IMR-90 (cell line): ENCODE measurements around the gene SH2D6. TPM values are rescaled to one million over a fixed set of nuclear protein-coding genes. Genes with fewer than 3 reads are reported as not detected.
A peak's percentile ranks its signal among the peaks of the same experiment; 100 is the strongest.

Source experiments
- ATAC-seq: fragments of 200-7000 bp; cut with Tn5 transposase; 2 replicates; pipeline ENCODE4 v1.9.1; 2020; ENCODE audit warnings: low read depth, mild to moderate bottlenecking, moderate library complexity
- BruUV-seq: library from RNA; stranded (reverse); fragments of 400-500 nt; replicated peaks from 2 replicates; lab custom pipeline; 2021; lab: Mats Ljungman, UMichigan
- CTCF ChIA-PET: fragments of 300-600 bp; formaldehyde crosslinking; extraction: SDS; loops from one replicate; lab custom pipeline; 2021; ENCODE audit warnings: antibody characterized with exemption; lab: Yijun Ruan, JAX
- POLR2A ChIA-PET: fragments of 300-600 bp; sonication (Branson Sonifier 250); formaldehyde crosslinking; loops from one replicate; lab custom pipeline; 2022; ENCODE audit warnings: antibody characterized with exemption; ENCODE audit not compliant: unreplicated experiment; lab: Charles Lee
- DNase-seq: peaks from one replicate; pipeline ENCODE4 v3.0.0; 2013
- H2AFZ ChIP-seq: replicated peaks from 2 replicates; pipeline ENCODE3; 2013; ENCODE audit warnings: low read length, mild to moderate bottlenecking; ENCODE audit not compliant: poor library complexity
- H2AK5ac ChIP-seq: 2 replicates; pipeline ENCODE4 v1.6.1; 2013; ENCODE audit warnings: low read depth, low read length, inconsistent platforms
- H2AK9ac ChIP-seq: replicated peaks from 2 replicates; pipeline ENCODE3; 2013; ENCODE audit warnings: mild to moderate bottlenecking, low read depth, low read length, moderate library complexity; ENCODE audit not compliant: poor library complexity
- H2BK120ac ChIP-seq: 2 replicates; pipeline ENCODE4 v1.6.1; 2013; ENCODE audit warnings: low read depth, low read length, inconsistent platforms
- H2BK15ac ChIP-seq: 3 replicates; pipeline ENCODE4 v1.6.1; 2013; ENCODE audit warnings: low read depth, low read length, inconsistent platforms
- H2BK20ac ChIP-seq: 2 replicates; pipeline ENCODE4 v1.6.1; 2013; ENCODE audit warnings: low read depth, mild to moderate bottlenecking, inconsistent platforms, low read length, moderate library complexity
- H2BK5ac ChIP-seq: 2 replicates; pipeline ENCODE4 v1.6.1; 2013; ENCODE audit warnings: mild to moderate bottlenecking, low read depth, low read length, inconsistent platforms; ENCODE audit not compliant: poor library complexity, severe bottlenecking
- H3K14ac ChIP-seq: replicated peaks from 2 replicates; pipeline ENCODE4 v1.6.1; 2013; ENCODE audit warnings: low read depth, low read length, inconsistent platforms
- H3K18ac ChIP-seq: 2 replicates; pipeline ENCODE4 v1.6.1; 2013; ENCODE audit warnings: low read depth, low read length, control low read depth
- H3K23ac ChIP-seq: 2 replicates; pipeline ENCODE4 v1.6.1; 2013; ENCODE audit warnings: low read depth, low read length, inconsistent platforms
- H3K27ac ChIP-seq: 2 replicates; pipeline ENCODE4 v1.5.1; 2013; ENCODE audit warnings: mild to moderate bottlenecking, control low read depth, low read length; ENCODE audit not compliant: insufficient read depth
- H3K27me3 ChIP-seq: 2 replicates; pipeline ENCODE4 v1.6.1; 2013; ENCODE audit warnings: low read length; ENCODE audit not compliant: control insufficient read depth, insufficient read depth
- H3K36me3 ChIP-seq: 2 replicates; pipeline ENCODE4 v1.6.1; 2013; ENCODE audit warnings: low read length, mixed read lengths; ENCODE audit not compliant: control insufficient read depth, insufficient read depth
- H3K4ac ChIP-seq: 2 replicates; pipeline ENCODE4 v1.6.1; 2013; ENCODE audit warnings: low read depth, low read length, inconsistent platforms
- H3K4me1 ChIP-seq: 2 replicates; pipeline ENCODE4 v1.6.1; 2013; ENCODE audit warnings: low read length, mixed read lengths; ENCODE audit not compliant: control insufficient read depth, insufficient read depth
- H3K4me2 ChIP-seq: 2 replicates; pipeline ENCODE4 v1.6.1; 2013; ENCODE audit warnings: low read depth, mild to moderate bottlenecking, control low read depth, low read length, moderate library complexity
- H3K4me3 ChIP-seq: 2 replicates; pipeline ENCODE4 v1.5.1; 2013; ENCODE audit warnings: low read depth, mild to moderate bottlenecking, control low read depth, low read length, moderate library complexity; ENCODE audit not compliant: insufficient read depth
- H3K56ac ChIP-seq: 2 replicates; pipeline ENCODE4 v1.6.1; 2013; ENCODE audit warnings: low read length, inconsistent platforms; ENCODE audit not compliant: insufficient read depth; ENCODE audit errors: extremely low read depth
- H3K79me1 ChIP-seq, 2 experiments: 2 replicates each; pipeline ENCODE4 v1.6.1; 2013; ENCODE audit warnings: low read length in 2 of 2, inconsistent platforms in 1 of 2, low read depth in 1 of 2
- H3K9ac ChIP-seq: 2 replicates; pipeline ENCODE4 v1.6.1; 2013; ENCODE audit warnings: low read depth, low read length, control low read depth
- H3K9me1 ChIP-seq: 2 replicates; pipeline ENCODE4 v1.6.1; 2013; ENCODE audit warnings: low read length, inconsistent platforms; ENCODE audit not compliant: insufficient read depth
- H3K9me3 ChIP-seq: 2 replicates; pipeline ENCODE4 v1.6.1; 2013; ENCODE audit warnings: low read length; ENCODE audit not compliant: control insufficient read depth, insufficient read depth
- H4K20me1 ChIP-seq: 2 replicates; pipeline ENCODE4 v1.6.1; 2013; ENCODE audit warnings: low read length, inconsistent platforms; ENCODE audit not compliant: insufficient read depth
- H4K5ac ChIP-seq: 2 replicates; pipeline ENCODE4 v1.6.1; 2013; ENCODE audit warnings: mild to moderate bottlenecking, low read depth, low read length, control low read depth
- H4K8ac ChIP-seq, 2 experiments: 2 replicates each; pipeline ENCODE4 v1.6.1; 2013; ENCODE audit warnings: low read depth in 2 of 2, low read length in 2 of 2, control low read depth in 1 of 2, inconsistent platforms in 1 of 2
- H4K91ac ChIP-seq: 2 replicates; pipeline ENCODE4 v1.6.1; 2013; ENCODE audit warnings: low read depth, low read length, inconsistent platforms; ENCODE audit not compliant: insufficient read depth
- RAD21 ChIP-seq: IDR thresholded peaks from 2 replicates; pipeline ENCODE4 v1.6.1; 2012; ENCODE audit warnings: low read length, improper control_type of control experiment
- RFX5 ChIP-seq: IDR thresholded peaks from 2 replicates; pipeline ENCODE4 v1.8.0; 2012; ENCODE audit warnings: low read depth, mild to moderate bottlenecking, low read length, moderate library complexity
- SMC3 ChIP-seq: fragments of 150-350 bp; IDR thresholded peaks from 2 replicates; pipeline ENCODE4 v1.6.1; 2016; ENCODE audit warnings: low read depth, mild to moderate bottlenecking, antibody characterized with exemption, low read length, moderate library complexity
- WGBS, 2 experiments: methylation state at CpG; one replicate each; pipeline versions ENCODE4 v1.1.5 to v1.1.7; 2013; ENCODE audit warnings: missing lambda C conversion rate in 2 of 2; ENCODE audit not compliant: insufficient read length in 1 of 2; ENCODE audit errors: extremely low coverage in 2 of 2; 5-methylcytosine and 5-hydroxymethylcytosine counted together
- dilution Hi-C: fragments of 300-500 bp; cut with HindIII; formaldehyde crosslinking; loops from one replicate; pipeline ENCODE4 v1.14.3; 2018; ENCODE audit warnings: low sequenced_read_pairs; ENCODE audit not compliant: unreplicated experiment
- in situ Hi-C: fragments of 300-500 bp; cut with MboI; formaldehyde crosslinking; loops from 3 replicates; pipeline ENCODE4 v1.14.3; 2019; ENCODE audit warnings: low sequenced_read_pairs, inconsistent platforms, mixed read lengths
- intact Hi-C: fragments of 100-400 bp; cut with micrococcal nuclease; formaldehyde crosslinking; loops from 2 replicates; pipeline ENCODE4 v1.10.0; 2022
- polyA plus RNA-seq, 3 experiments: library from polyadenylated mRNA; depleted of rRNA; stranded (reverse); fragments of >200 nt; gene quantifications; 2 replicates each; pipeline ENCODE4 v1.2.3, GENCODE V29; 2012; ENCODE audit warnings: low replicate concordance in 1 of 3
- total RNA-seq: library from RNA; depleted of rRNA; stranded (reverse); fragments of >200 nt; gene quantifications from 2 replicates; pipeline ENCODE4 v1.2.3, GENCODE V29; 2012
- TF ChIP-seq, protein P1 (sequence below): conservative IDR thresholded peaks from 2 replicates; pipeline ENCODE4 v1.5.1; 2012; ENCODE audit warnings: mild to moderate bottlenecking, low read depth, low read length, improper control_type of control experiment

SH2D6 gene
- total and polyA plus RNA-seq, 2 of the 4 experiments (the other 2 are of a cell fraction): 0.32 to 0.36 TPM

DNA sequence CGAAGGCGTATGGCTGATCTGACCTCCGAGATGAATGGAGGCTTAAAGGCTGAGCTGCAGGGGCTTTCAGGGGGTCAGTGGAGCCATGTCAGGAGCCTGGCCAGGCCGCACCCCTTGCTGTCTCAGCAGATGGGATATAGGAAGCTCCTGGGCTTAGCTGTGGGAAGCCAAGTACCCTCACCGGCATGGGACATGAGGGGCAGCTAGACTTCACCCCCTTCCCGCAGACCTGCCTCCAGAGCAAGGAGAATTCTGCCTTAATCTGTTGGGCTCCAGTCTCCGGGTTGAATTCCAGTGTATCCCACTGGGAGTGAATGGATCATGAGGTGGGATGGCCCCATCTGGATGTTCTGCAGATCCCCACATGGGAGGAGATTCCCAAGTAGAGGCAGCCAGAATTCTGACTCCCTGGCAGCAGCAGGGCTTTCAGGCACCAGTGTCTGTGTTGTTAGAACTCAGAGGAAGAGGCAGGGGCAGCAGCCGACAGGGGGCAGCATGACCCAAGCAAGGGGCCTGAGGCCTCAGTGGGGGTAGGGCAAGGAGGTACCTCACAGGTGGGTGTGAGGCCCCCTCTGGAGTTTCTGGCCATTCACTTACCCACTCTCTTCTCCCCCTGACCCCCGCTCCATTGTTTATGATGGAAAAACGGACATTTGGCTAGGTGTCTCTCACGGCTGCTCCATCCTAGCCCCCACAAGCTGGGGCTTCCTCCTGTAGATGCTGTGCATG, 27.4 kb upstream of the SH2D6 start:
- ATAC-seq: peak; percentile 77

More for the DNA sequence above, 27.4 kb upstream of the SH2D6 start:
- Histone ChIP-seq H3K23ac (no peak overlapping the region), H3K56ac (no peak overlapping the region), H3K18ac (no peak overlapping the region), H2AFZ (peak overlapping the region; percentile 36), H3K4me3 (no peak overlapping the region), H2AK5ac (no peak overlapping the region), H3K9me3 (no peaks in the 10 kb centered on the region), H4K20me1 (no peaks in the 10 kb centered on the region), H3K79me1 (no peaks in the 10 kb centered on the region), H3K36me3 (peaks cover 34% of the 10 kb centered on the region), H3K4ac (no peak overlapping the region), H3K4me1 (peaks cover 4% of the 10 kb centered on the region), H2BK5ac (no peak overlapping the region), H4K5ac (no peak overlapping the region), H2BK120ac (no peak overlapping the region), H3K27ac (no peak overlapping the region), H3K14ac (no peak overlapping the region), H3K9ac (no peak overlapping the region), H2BK15ac (no peak overlapping the region), H3K27me3 (no peaks in the 10 kb centered on the region), H2BK20ac (no peak overlapping the region), H3K9me1 (peaks cover 7% of the 10 kb centered on the region; the same call in 1 of the 2 replicates), H4K91ac (no peak overlapping the region), H4K8ac (no peak overlapping the region), H3K4me2 (no peak overlapping the region), H2AK9ac (peak overlapping the region; percentile 32)
- dilution Hi-C loops: no loop called here
- 82% methylated on average over 2 of the region's 11 CpGs; no CpG with 5 or more reads in 1 of the 2 experiments for WGBS, 2 experiments
- TF ChIP-seq RAD21 (peak; percentile 75), RFX5 (no peak), SMC3 (peak; percentile 58)
- TF ChIP-seq, protein P1, sequence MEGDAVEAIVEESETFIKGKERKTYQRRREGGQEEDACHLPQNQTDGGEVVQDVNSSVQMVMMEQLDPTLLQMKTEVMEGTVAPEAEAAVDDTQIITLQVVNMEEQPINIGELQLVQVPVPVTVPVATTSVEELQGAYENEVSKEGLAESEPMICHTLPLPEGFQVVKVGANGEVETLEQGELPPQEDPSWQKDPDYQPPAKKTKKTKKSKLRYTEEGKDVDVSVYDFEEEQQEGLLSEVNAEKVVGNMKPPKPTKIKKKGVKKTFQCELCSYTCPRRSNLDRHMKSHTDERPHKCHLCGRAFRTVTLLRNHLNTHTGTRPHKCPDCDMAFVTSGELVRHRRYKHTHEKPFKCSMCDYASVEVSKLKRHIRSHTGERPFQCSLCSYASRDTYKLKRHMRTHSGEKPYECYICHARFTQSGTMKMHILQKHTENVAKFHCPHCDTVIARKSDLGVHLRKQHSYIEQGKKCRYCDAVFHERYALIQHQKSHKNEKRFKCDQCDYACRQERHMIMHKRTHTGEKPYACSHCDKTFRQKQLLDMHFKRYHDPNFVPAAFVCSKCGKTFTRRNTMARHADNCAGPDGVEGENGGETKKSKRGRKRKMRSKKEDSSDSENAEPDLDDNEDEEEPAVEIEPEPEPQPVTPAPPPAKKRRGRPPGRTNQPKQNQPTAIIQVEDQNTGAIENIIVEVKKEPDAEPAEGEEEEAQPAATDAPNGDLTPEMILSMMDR: peak; percentile 61
- CTCF ChIA-PET: no interaction called here
- intact Hi-C loops: loop anchor here (1.0 kb wide), 1 partner anchor 161 kb away; no protein-coding TSS in a partner anchor
- POLR2A ChIA-PET: interaction anchor here (0.9 kb wide), 1 partner anchor 152 kb away, joined by 3 read pairs; no protein-coding TSS in a partner anchor
- in situ Hi-C loops: no loop called here
- TSS peak; percentile 77 for BruUV-seq
- peak; percentile 23 for DNase-seq
